Prostate gland (tissue), 1 donor: ENCODE measurements around the gene GFRA1.

ENCODE experiments used
- POLR2A ChIP-seq: fragments of 450-650 bp; IDR thresholded peaks from one replicate; pipeline ENCODE4 v1.6.1; 2016; ENCODE audit warnings: antibody characterized with exemption, mild to moderate bottlenecking
- POLR2AphosphoS5 ChIP-seq: sonication (generic); formaldehyde crosslinking; IDR thresholded peaks from one replicate; pipeline ENCODE4 v1.6.1; 2017; ENCODE audit warnings: antibody characterized with exemption

GRCh38 chr10:116260599-116260998, 12.4 kb downstream of the GFRA1 start:
- TF ChIP-seq POLR2A (no peak), POLR2AphosphoS5 (no peak)
